Measurements from ENCODE around the gene CGNL1. TPM values are rescaled to one million over a fixed set of nuclear protein-coding genes. Genes with fewer than 3 reads are reported as not detected.

CGNL1 gene
- total and polyA plus RNA-seq, 2 experiments from 2014 or later: 11.4 to 13.1 TPM

- H3K4me1 ChIP-seq (ENCODE audit: insufficient read depth): peaks cover 62% of the 10 kb centered on the region
- WGBS (ENCODE audit: low lambda C conversion rate, missing lambda C conversion rate): 68% methylated on average over 2 of the region's 2 CpGs
- peak overlapping the region; percentile 9 for H3K4me2 ChIP-seq
These were observed 130.1 kb downstream of the CGNL1 start for GRCh38 chr15:57506422-57506821.

DNA sequence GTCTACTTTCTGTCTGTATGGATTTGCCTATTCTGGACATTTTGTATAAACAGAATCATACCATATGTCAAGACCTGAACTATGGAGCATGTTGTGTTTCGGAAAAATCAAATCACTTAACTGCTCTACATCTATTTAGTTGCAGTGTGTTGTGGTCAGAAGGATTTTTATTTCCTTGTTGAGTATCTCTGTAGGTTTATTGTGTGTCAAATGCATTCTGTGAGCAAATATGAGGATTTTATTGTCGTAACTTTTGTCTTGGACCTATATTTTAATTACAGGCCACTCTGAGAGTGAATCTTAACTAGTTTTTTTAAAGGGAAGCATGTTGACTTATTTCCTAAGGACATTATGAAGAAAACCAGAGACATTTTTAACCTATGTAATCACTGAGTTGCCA is 130.8 kb downstream of the CGNL1 start:
- no peak overlapping the region for H2AFZ ChIP-seq
- TF ChIP-seq EZH2phosphoT487 (IDR thresholded peaks at IDR 0.05; ENCODE audit: low read depth, severe bottlenecking, unreplicated experiment) (no peak), CTCF (IDR thresholded peaks at IDR 0.05; ENCODE audit: poor library complexity) (no peak), EZH2 (IDR thresholded peaks at IDR 0.05; ENCODE audit: borderline replicate concordance) (no peak)
- peaks cover 58% of the 10 kb centered on the region for H3K4me1 ChIP-seq (ENCODE audit: insufficient read depth)
- H3K36me3 ChIP-seq (replicated peaks; ENCODE audit: insufficient read depth, low read depth): no peaks in the 10 kb centered on the region
- H3K9me2 ChIP-seq (replicated peaks; ENCODE audit: insufficient read depth): no peaks in the 10 kb centered on the region
- H3K4me2 ChIP-seq: no peak overlapping the region
- H4K20me1 ChIP-seq (ENCODE audit: insufficient read depth, poor library complexity, severe bottlenecking): no peaks in the 10 kb centered on the region
- H3K9me3 ChIP-seq (ENCODE audit: low read depth): no peaks in the 10 kb centered on the region
- 75% methylated on average over 2 of the region's 2 CpGs for WGBS (ENCODE audit: low lambda C conversion rate, missing lambda C conversion rate)
- no peak overlapping the region for H3K4me3 ChIP-seq
- no peaks in the 10 kb centered on the region for H3K27me3 ChIP-seq
- H3K79me2 ChIP-seq: no peaks in the 10 kb centered on the region
- DNase-seq (ENCODE audit: low spot score): no peak
- H3K27ac ChIP-seq: peak overlapping the region; percentile 93

More at GRCh38 chr15:57506422-57506821, 130.1 kb downstream of the CGNL1 start:
- TF ChIP-seq EZH2phosphoT487 (IDR thresholded peaks at IDR 0.05; ENCODE audit: low read depth, severe bottlenecking, unreplicated experiment): no peak
- peak; percentile 25 for TF ChIP-seq CTCF (IDR thresholded peaks at IDR 0.05; ENCODE audit: poor library complexity)
- Histone ChIP-seq H2AFZ (no peak overlapping the region), H3K27me3 (no peaks in the 10 kb centered on the region), H3K9me3 (ENCODE audit: low read depth) (no peaks in the 10 kb centered on the region), H3K27ac (peak overlapping the region; percentile 93), H3K79me2 (no peaks in the 10 kb centered on the region), H3K36me3 (replicated peaks; ENCODE audit: insufficient read depth, low read depth) (no peaks in the 10 kb centered on the region), H3K9me2 (replicated peaks; ENCODE audit: insufficient read depth) (no peaks in the 10 kb centered on the region), H3K4me3 (no peak overlapping the region), H4K20me1 (ENCODE audit: insufficient read depth, poor library complexity, severe bottlenecking) (no peaks in the 10 kb centered on the region)
- peak; percentile 44 for DNase-seq (ENCODE audit: low spot score)

DNA sequence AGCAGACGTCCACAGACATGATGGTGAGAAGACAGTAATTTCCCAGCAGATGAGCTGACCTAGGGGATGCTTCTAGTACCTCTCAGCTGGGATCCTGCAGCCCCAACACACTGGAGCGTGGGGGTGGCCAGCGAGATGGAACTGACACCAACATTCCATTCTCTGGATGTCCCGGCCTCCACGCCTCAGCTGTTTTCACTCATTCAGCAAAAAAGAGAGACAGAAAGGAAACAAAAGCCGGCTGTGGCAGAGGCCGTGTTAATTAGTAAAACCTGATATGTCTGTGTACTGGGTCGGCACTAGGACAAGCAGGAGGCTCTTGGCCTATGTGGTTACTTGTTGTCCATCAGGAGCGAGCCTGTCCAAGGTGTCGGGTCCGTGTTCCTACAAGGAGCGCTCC is 132.8 kb downstream of the CGNL1 start:
- Histone ChIP-seq H3K4me3 (no peak overlapping the region), H4K20me1 (ENCODE audit: insufficient read depth, poor library complexity, severe bottlenecking) (no peaks in the 10 kb centered on the region), H3K9me3 (ENCODE audit: low read depth) (no peaks in the 10 kb centered on the region), H3K27ac (no peak overlapping the region), H3K4me1 (ENCODE audit: insufficient read depth) (peaks cover 49% of the 10 kb centered on the region), H3K9me2 (replicated peaks; ENCODE audit: insufficient read depth) (no peaks in the 10 kb centered on the region), H2AFZ (no peak overlapping the region), H3K79me2 (no peaks in the 10 kb centered on the region), H3K36me3 (replicated peaks; ENCODE audit: insufficient read depth, low read depth) (no peaks in the 10 kb centered on the region), H3K4me2 (no peak overlapping the region), H3K27me3 (no peaks in the 10 kb centered on the region)
- WGBS (ENCODE audit: low lambda C conversion rate, missing lambda C conversion rate): 69% methylated on average over 12 of the region's 12 CpGs
- no peak for TF ChIP-seq EZH2 (IDR thresholded peaks at IDR 0.05; ENCODE audit: borderline replicate concordance)
- no peak for TF ChIP-seq EZH2phosphoT487 (IDR thresholded peaks at IDR 0.05; ENCODE audit: low read depth, severe bottlenecking, unreplicated experiment)
- TF ChIP-seq CTCF (IDR thresholded peaks at IDR 0.05; ENCODE audit: poor library complexity): no peak
- no peak for DNase-seq (ENCODE audit: low spot score)

GRCh38 chr15:57509965-57510364 is 133.7 kb downstream of the CGNL1 start:
- Histone ChIP-seq H3K36me3 (replicated peaks; ENCODE audit: insufficient read depth, low read depth) (no peaks in the 10 kb centered on the region), H2AFZ (no peak overlapping the region), H3K4me2 (no peak overlapping the region), H3K27ac (peak overlapping the region; percentile 48), H3K4me3 (no peak overlapping the region), H3K9me2 (replicated peaks; ENCODE audit: insufficient read depth) (no peaks in the 10 kb centered on the region), H3K4me1 (ENCODE audit: insufficient read depth) (peaks cover 40% of the 10 kb centered on the region), H3K9me3 (ENCODE audit: low read depth) (no peaks in the 10 kb centered on the region), H3K79me2 (no peaks in the 10 kb centered on the region), H4K20me1 (ENCODE audit: insufficient read depth, poor library complexity, severe bottlenecking) (no peaks in the 10 kb centered on the region), H3K27me3 (no peaks in the 10 kb centered on the region)
- DNase-seq (ENCODE audit: low spot score): no peak
- 79% methylated on average over 4 of the region's 4 CpGs for WGBS (ENCODE audit: low lambda C conversion rate, missing lambda C conversion rate)
- no peak for TF ChIP-seq EZH2 (IDR thresholded peaks at IDR 0.05; ENCODE audit: borderline replicate concordance)

All from hepatocyte (in vitro differentiated cells).